ENCODE measurements around the gene EPB41L1.

The EPB41L1 gene

GRCh38 chr20:36213362-36213761 lies 58.8 kb downstream of the EPB41L1 start:
- no peaks in the 10 kb centered on the region for H3K4me1 ChIP-seq (ENCODE audit: control insufficient read depth, insufficient read depth, low read length)
- H3K36me3 ChIP-seq (ENCODE audit: control insufficient read depth in 2 of 2, insufficient read depth in 1 of 2, low read length in 2 of 2), result peaks cover 0 to 35% of the 10 kb centered on the region in 2 experiments; a peak in 1 of 3 replicates
- H3K9me3 ChIP-seq (ENCODE audit: control insufficient read depth, insufficient read depth, low read depth, low read length), result no peaks in the 10 kb centered on the region
- TF ChIP-seq SCRT1 (tag by site-specific recombination; IDR thresholded peaks at IDR 0.05; ENCODE audit: borderline replicate concordance) (no peak), KLF9 (tag by site-specific recombination; IDR thresholded peaks at IDR 0.05; ENCODE audit: low read depth) (no peak), SCRT2 (tag by site-specific recombination; IDR thresholded peaks at IDR 0.05) (no peak), ZNF658 (tag by site-specific recombination; IDR thresholded peaks at IDR 0.05) (no peak), ZNF544 (tag by site-specific recombination; IDR thresholded peaks at IDR 0.05) (no peak), ZNF692 (tag by site-specific recombination; IDR thresholded peaks at IDR 0.05) (no peak)
- no peak overlapping the region for H3K4me3 ChIP-seq (ENCODE audit: low read depth, low read length)
- H3K27ac ChIP-seq (ENCODE audit: extremely low read depth, low read depth, low read length), result no peak overlapping the region
- POLR2A ChIA-PET, result no interaction called here
- CTCF ChIA-PET, result interaction anchor here (0.6 to 4.5 kb wide), 6 partner anchors 11 to 538 kb away, joined by 4 to 36 read pairs (median 7); no protein-coding TSS in a partner anchor

GRCh38 chr20:36214684-36215256 lies 60.2 kb downstream of the EPB41L1 start:
- H3K4me1 ChIP-seq (ENCODE audit: control insufficient read depth, insufficient read depth, low read length), result no peaks in the 10 kb centered on the region
- CTCF ChIA-PET, result interaction anchor here (0.6 to 4.5 kb wide), 8 partner anchors 12 to 232 kb away, joined by 3 to 36 read pairs (median 6); no protein-coding TSS in a partner anchor
- TF ChIP-seq ZNF140 (tag by site-specific recombination; IDR thresholded peaks at IDR 0.05) (no peak), ZNF654 (tag by site-specific recombination; IDR thresholded peaks at IDR 0.05; ENCODE audit: low read depth) (peak; percentile 77), CTCF (tag by site-specific recombination; IDR thresholded peaks at IDR 0.05) (peak; percentile 40)
- no peaks in the 10 kb centered on the region for H3K9me3 ChIP-seq (ENCODE audit: control insufficient read depth, insufficient read depth, low read depth, low read length)
- no peak overlapping the region for H3K4me3 ChIP-seq (ENCODE audit: low read depth, low read length)
- no peak overlapping the region for H3K27ac ChIP-seq (ENCODE audit: extremely low read depth, low read depth, low read length)
- H3K36me3 ChIP-seq (ENCODE audit: control insufficient read depth in 2 of 2, insufficient read depth in 1 of 2, low read length in 2 of 2), result peaks cover 0 to 38% of the 10 kb centered on the region in 2 experiments; a peak in 1 of 3 replicates
- POLR2A ChIA-PET, result no interaction called here

- H3K27ac ChIP-seq (ENCODE audit: extremely low read depth, low read depth, low read length), result no peak overlapping the region
- peaks cover 0 to 40% of the 10 kb centered on the region in 2 experiments; a peak in 1 of 3 replicates for H3K36me3 ChIP-seq (ENCODE audit: control insufficient read depth in 2 of 2, insufficient read depth in 1 of 2, low read length in 2 of 2)
- H3K4me1 ChIP-seq (ENCODE audit: control insufficient read depth, insufficient read depth, low read length), result no peaks in the 10 kb centered on the region
- H3K9me3 ChIP-seq (ENCODE audit: control insufficient read depth, insufficient read depth, low read depth, low read length), result no peaks in the 10 kb centered on the region
- TF ChIP-seq ZNF48 (tag by site-specific recombination; IDR thresholded peaks at IDR 0.05) (no peak), ZNF311 (tag by site-specific recombination; IDR thresholded peaks at IDR 0.05; ENCODE audit: borderline replicate concordance) (no peak), ZNF157 (tag by site-specific recombination; IDR thresholded peaks at IDR 0.05) (no peak), ZBTB48 (tag by site-specific recombination; IDR thresholded peaks at IDR 0.05) (no peak), ZNF133 (tag by site-specific recombination; IDR thresholded peaks at IDR 0.05) (no peak), GLI4 (tag by site-specific recombination; IDR thresholded peaks at IDR 0.05) (no peak), ZNF146 (tag by site-specific recombination; IDR thresholded peaks at IDR 0.05) (no peak)
- H3K4me3 ChIP-seq (ENCODE audit: low read depth, low read length), result no peak overlapping the region
- ChIA-PET CTCF (interaction anchor here (0.7 to 2.3 kb wide), 7 partner anchors 13 to 252 kb away, joined by 3 to 11 read pairs (median 3); no protein-coding TSS in a partner anchor), POLR2A (no interaction called here)
Observed at GRCh38 chr20:36215778-36216177, 61.2 kb downstream of the EPB41L1 start.
